Gastroesophageal sphincter (tissue), 3 donors: ENCODE data around the gene AGTR1.

Experiments used
- CTCF ChIP-seq, 4 experiments: fragments of 200-600 bp in 2 of 4; fragments of 450-650 bp in 2 of 4; sonication (generic) in 1 of 4; IDR thresholded peaks; one replicate each; pipeline ENCODE4 v1.5.1; 2017 to 2019; ENCODE audit warnings: antibody characterized with exemption in 4 of 4, mild to moderate bottlenecking in 2 of 4, moderate library complexity in 2 of 4
- POLR2AphosphoS5 ChIP-seq: sonication (generic); formaldehyde crosslinking; IDR thresholded peaks from one replicate; pipeline ENCODE4 v1.6.1; 2017; ENCODE audit warnings: antibody characterized with exemption

DNA sequence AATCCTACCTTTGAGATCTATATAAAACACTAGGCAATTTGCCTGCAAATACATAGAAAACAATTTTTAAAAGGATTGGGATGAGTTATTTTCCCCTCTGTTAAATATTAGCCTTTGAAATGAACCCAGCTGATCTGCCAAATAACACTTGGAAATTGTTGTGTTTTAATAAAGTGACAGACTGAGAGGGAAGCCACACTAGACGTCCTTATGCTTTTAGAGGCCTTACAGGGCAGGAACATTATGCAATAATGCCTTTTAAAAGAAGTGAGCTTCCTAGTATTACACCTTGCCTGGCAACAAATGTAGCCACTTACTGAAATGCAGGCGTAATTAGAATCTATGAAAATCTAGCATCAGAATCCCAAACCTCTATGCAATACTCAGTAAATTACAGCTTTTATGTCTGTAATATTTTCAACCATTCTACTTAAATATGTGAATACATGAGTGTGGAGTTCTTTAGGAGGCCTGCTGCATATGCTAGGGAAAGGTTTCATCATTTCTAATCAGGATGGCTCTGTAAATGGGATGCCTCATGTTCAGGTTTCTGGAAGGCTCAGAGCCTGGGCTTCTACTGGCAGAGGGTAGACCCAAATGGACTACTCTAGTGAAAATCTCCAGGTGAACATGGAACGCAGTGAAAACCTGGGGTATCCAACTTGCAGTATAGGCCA, 20.3 kb downstream of the AGTR1 start:
- TF ChIP-seq POLR2AphosphoS5 (no peak), CTCF (IDR thresholded peaks at IDR 0.05) (no peak)
